ENCODE results near the gene KCNIP4. TPM values are rescaled to one million over a fixed set of nuclear protein-coding genes. Genes with fewer than 3 reads are reported as not detected.

Gene KCNIP4
- total RNA-seq, 4 donors from 2014 or later = 2.5 TPM; not detected in 2

GRCh38 chr4:20838476-20838875, 1110.1 kb downstream of the KCNIP4 start:
- Histone ChIP-seq H3K36me3 (no peaks in the 10 kb centered on the region), H3K9me3 (no peaks in the 10 kb centered on the region), H3K27me3 (no peaks in the 10 kb centered on the region), H3K4me1 (no peaks in the 10 kb centered on the region), H3K27ac (no peak overlapping the region), H3K4me3 (no peak overlapping the region)
- TF ChIP-seq EP300 (IDR thresholded peaks at IDR 0.05; ENCODE audit: low read depth) (no peak), POLR2AphosphoS5 (IDR thresholded peaks at IDR 0.05) (no peak), CTCF (IDR thresholded peaks at IDR 0.05) (no peak), POLR2A (IDR thresholded peaks at IDR 0.05) (no peak)
- in situ Hi-C loops (cut with MboI; ENCODE audit: low pct_ligation_motif_present in 1 of 4, low pct_unique_long_range_greater_than_20kb in 1 of 4, low sequenced_read_pairs in 3 of 4) = no loop called here
- intact Hi-C loops (cut with DNase I; ENCODE audit: low total_unique reads) = no loop called here
- DNase-seq = no peak
- 50 to 80% methylated on average over 1 of the region's 1 CpG for WGBS, 2 donors (ENCODE audit: low coverage in 1 of 2)

DNA sequence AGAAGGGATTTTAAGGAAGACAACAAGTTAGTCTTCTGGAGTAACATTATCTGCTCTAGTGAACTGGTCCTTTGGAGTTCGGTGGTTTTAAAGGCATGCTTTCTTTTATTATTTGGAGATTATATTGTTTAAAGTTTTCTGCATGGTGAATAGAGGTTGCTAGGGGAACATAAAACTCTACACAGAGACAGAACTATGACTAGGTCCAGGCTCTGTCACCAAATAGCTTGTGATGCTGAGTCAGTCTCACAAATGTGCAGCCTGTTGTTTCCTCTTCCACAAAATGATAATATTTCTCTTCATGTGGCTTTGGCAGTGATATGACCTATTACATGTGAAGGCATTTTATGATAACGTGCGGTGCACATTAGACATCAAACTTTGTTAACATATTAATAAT, 1115.7 kb downstream of the KCNIP4 start:
- WGBS, 2 donors (ENCODE audit: low coverage in 1 of 2) = 66 to 69% methylated on average over 3 of the region's 3 CpGs
- Histone ChIP-seq H3K9me3 (no peaks in the 10 kb centered on the region), H3K27me3 (no peaks in the 10 kb centered on the region), H3K27ac (no peak overlapping the region), H3K4me3 (no peak overlapping the region), H3K36me3 (no peaks in the 10 kb centered on the region), H3K4me1 (no peaks in the 10 kb centered on the region)
- DNase-seq = no peak
- in situ Hi-C loops (cut with MboI; ENCODE audit: low pct_ligation_motif_present in 1 of 4, low pct_unique_long_range_greater_than_20kb in 1 of 4, low sequenced_read_pairs in 3 of 4) = no loop called here
- TF ChIP-seq POLR2A (IDR thresholded peaks at IDR 0.05) (no peak), POLR2AphosphoS5 (IDR thresholded peaks at IDR 0.05) (no peak), CTCF (IDR thresholded peaks at IDR 0.05) (no peak), EP300 (IDR thresholded peaks at IDR 0.05; ENCODE audit: low read depth) (no peak)
- intact Hi-C loops (cut with DNase I; ENCODE audit: low total_unique reads) = no loop called here

GRCh38 chr4:20831746-20832145, 1116.8 kb downstream of the KCNIP4 start:
- in situ Hi-C loops (cut with MboI; ENCODE audit: low pct_ligation_motif_present in 1 of 4, low pct_unique_long_range_greater_than_20kb in 1 of 4, low sequenced_read_pairs in 3 of 4) (no loop called here), intact Hi-C loops (cut with DNase I; ENCODE audit: low total_unique reads) (no loop called here)
- Histone ChIP-seq H3K9me3 (no peaks in the 10 kb centered on the region), H3K27me3 (no peaks in the 10 kb centered on the region), H3K4me3 (no peak overlapping the region), H3K27ac (no peak overlapping the region), H3K36me3 (no peaks in the 10 kb centered on the region), H3K4me1 (no peaks in the 10 kb centered on the region)
- no peak for DNase-seq
- TF ChIP-seq EP300 (IDR thresholded peaks at IDR 0.05; ENCODE audit: low read depth) = no peak
- TF ChIP-seq POLR2A (IDR thresholded peaks at IDR 0.05) = no peak
- no peak for TF ChIP-seq POLR2AphosphoS5 (IDR thresholded peaks at IDR 0.05)
- TF ChIP-seq CTCF (IDR thresholded peaks at IDR 0.05) = no peak
- WGBS, 2 donors (ENCODE audit: low coverage in 1 of 2) = 70% methylated on average over 1 of the region's 1 CpG; no CpG with 5 or more reads in 1 of the 2 donors

DNA sequence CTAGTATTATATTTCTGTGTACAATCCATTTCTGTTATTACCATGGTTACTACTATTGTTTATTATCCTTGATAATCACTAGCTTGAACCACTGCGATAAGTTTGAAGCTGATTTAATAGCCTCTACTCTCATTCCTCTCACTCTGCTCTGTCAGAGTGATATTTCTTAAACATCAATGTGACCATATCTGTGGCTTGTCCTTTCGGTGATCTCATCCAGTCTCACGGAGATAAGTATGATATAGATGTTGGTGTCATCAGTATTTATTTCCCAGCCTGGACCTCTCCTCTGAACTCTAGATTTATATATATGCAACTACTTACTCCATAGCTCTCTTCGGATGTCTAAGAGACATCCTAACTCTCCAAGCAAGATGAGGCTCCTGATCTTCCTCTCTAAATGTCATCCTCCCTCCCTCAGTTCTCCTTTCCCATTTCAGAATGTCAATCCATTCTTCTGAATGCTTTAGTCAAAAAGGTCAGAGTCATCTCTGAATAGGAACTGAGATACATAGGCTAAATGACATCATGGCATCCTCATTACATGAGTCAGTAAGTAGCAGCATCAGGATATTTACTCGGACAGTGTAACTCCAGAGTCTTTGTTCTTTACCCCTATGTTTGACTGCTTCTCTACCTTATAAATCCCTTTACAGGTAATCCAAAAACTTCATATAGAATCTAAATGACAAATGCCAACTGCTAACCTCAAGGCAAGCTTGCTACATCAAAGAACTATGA, 1118.8 kb downstream of the KCNIP4 start:
- in situ Hi-C loops (cut with MboI; ENCODE audit: low pct_ligation_motif_present in 1 of 4, low pct_unique_long_range_greater_than_20kb in 1 of 4, low sequenced_read_pairs in 3 of 4) = no loop called here

More for the DNA sequence above, 1118.8 kb downstream of the KCNIP4 start:
- TF ChIP-seq POLR2AphosphoS5 (IDR thresholded peaks at IDR 0.05) (no peak), CTCF (IDR thresholded peaks at IDR 0.05) (no peak), POLR2A (IDR thresholded peaks at IDR 0.05) (no peak), EP300 (IDR thresholded peaks at IDR 0.05; ENCODE audit: low read depth) (no peak)
- H3K4me3 ChIP-seq = no peak overlapping the region
- H3K27me3 ChIP-seq = no peaks in the 10 kb centered on the region
- no peak for DNase-seq
- H3K4me1 ChIP-seq = no peaks in the 10 kb centered on the region
- H3K27ac ChIP-seq = no peak overlapping the region
- WGBS, 2 donors (ENCODE audit: low coverage in 1 of 2) = 55 to 57% methylated on average over 5 of the region's 5 CpGs
- intact Hi-C loops (cut with DNase I; ENCODE audit: low total_unique reads) = no loop called here
- no peaks in the 10 kb centered on the region for H3K9me3 ChIP-seq
- H3K36me3 ChIP-seq = no peaks in the 10 kb centered on the region

All from transverse colon (tissue), 4 donors.